ENCODE results near the gene SESN3.

DNA sequence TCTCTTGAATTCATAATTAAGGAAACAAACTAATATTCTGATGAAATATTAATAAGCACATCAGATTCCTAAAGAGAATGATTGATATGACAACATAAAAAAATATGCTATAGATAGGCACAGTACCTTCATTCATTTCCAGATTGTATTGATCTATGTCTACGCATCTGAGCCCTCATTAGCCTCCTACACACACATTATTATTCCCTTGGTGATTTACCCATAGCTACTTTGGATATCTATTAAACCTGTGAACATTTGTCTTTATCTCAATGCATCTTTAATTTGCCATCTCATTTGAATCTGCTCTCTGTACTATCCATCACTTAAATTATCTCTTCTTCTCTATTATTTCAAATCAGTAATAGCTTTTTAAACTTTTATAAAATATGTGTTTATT is 18.4 kb downstream of the SESN3 start:
- TF ChIP-seq, protein P1, sequence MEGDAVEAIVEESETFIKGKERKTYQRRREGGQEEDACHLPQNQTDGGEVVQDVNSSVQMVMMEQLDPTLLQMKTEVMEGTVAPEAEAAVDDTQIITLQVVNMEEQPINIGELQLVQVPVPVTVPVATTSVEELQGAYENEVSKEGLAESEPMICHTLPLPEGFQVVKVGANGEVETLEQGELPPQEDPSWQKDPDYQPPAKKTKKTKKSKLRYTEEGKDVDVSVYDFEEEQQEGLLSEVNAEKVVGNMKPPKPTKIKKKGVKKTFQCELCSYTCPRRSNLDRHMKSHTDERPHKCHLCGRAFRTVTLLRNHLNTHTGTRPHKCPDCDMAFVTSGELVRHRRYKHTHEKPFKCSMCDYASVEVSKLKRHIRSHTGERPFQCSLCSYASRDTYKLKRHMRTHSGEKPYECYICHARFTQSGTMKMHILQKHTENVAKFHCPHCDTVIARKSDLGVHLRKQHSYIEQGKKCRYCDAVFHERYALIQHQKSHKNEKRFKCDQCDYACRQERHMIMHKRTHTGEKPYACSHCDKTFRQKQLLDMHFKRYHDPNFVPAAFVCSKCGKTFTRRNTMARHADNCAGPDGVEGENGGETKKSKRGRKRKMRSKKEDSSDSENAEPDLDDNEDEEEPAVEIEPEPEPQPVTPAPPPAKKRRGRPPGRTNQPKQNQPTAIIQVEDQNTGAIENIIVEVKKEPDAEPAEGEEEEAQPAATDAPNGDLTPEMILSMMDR (IDR thresholded peaks at IDR 0.05), result no peak
- no peak for TF ChIP-seq POLR2A (IDR thresholded peaks at IDR 0.05)
